ENCODE data around the gene MSX2. TPM values are rescaled to one million over a fixed set of nuclear protein-coding genes. Genes with fewer than 3 reads are reported as not detected.

MSX2 gene
- total RNA-seq, 1 donor from 2014 or later, result 0.27 TPM

- DNase-seq (no peak), ATAC-seq (no peak)
- Histone ChIP-seq H3K9me3 (no peaks in the 10 kb centered on the region), H3K36me3 (no peaks in the 10 kb centered on the region), H3K27me3 (ENCODE audit: low read depth) (peaks cover 45% of the 10 kb centered on the region), H3K4me3 (no peak overlapping the region), H3K27ac (no peak overlapping the region), H3K4me1 (no peaks in the 10 kb centered on the region)
- no peak for TF ChIP-seq CTCF (IDR thresholded peaks at IDR 0.05)
- intact Hi-C loops (cut with DNase I), result no loop called here
Observed at GRCh38 chr5:174744896-174745295, 20.5 kb downstream of the MSX2 start.

DNA sequence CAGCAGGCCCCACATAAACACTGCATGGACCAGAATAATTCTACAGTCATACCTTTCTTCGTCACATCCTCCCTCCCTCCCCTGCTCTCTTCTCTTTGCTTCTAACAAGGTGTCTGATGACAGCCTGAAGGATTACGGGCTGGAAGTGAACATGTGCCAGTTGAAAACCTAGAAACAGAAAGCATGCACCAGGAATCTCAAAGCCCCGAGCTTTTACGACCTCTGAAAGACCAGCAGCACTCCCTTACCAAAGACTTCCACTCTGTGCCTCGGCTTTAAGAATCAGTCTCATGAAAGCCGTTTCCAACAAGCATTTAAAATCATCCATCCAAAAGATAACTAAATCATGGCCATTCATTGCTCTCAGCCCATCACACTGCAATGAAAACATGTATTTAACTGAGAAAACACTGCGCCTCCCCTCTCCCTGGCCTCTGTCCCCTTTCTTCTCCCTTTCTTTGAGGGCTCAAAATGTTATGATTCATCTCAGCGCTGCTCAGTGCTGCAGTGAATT, 21.3 kb downstream of the MSX2 start:
- intact Hi-C loops (cut with DNase I), result no loop called here
- Histone ChIP-seq H3K4me3 (no peak overlapping the region), H3K27me3 (ENCODE audit: low read depth) (peaks cover 49% of the 10 kb centered on the region), H3K9me3 (no peaks in the 10 kb centered on the region), H3K4me1 (no peaks in the 10 kb centered on the region), H3K27ac (no peak overlapping the region), H3K36me3 (no peaks in the 10 kb centered on the region)
- ATAC-seq (no peak), DNase-seq (no peak)
- no peak for TF ChIP-seq CTCF (IDR thresholded peaks at IDR 0.05)

- no peak for DNase-seq
- no peak overlapping the region for H3K27ac ChIP-seq
- H3K9me3 ChIP-seq, result no peaks in the 10 kb centered on the region
- TF ChIP-seq CTCF (IDR thresholded peaks at IDR 0.05), result no peak
- H3K4me3 ChIP-seq, result peak overlapping the region; percentile 36
- H3K36me3 ChIP-seq, result no peaks in the 10 kb centered on the region
- H3K4me1 ChIP-seq, result peaks cover 3% of the 10 kb centered on the region
- H3K27me3 ChIP-seq (ENCODE audit: low read depth), result peaks cover 66% of the 10 kb centered on the region
- intact Hi-C loops (cut with DNase I), result no loop called here
- ATAC-seq, result no peak
Observed at GRCh38 chr5:174750711-174751110, 26.3 kb downstream of the MSX2 start.

GRCh38 chr5:174751154-174752000, 27.0 kb downstream of the MSX2 start:
- Histone ChIP-seq H3K4me1 (peaks cover 3% of the 10 kb centered on the region), H3K27ac (no peak overlapping the region), H3K9me3 (no peaks in the 10 kb centered on the region), H3K27me3 (ENCODE audit: low read depth) (peaks cover 59% of the 10 kb centered on the region), H3K4me3 (peak overlapping the region; percentile 36), H3K36me3 (no peaks in the 10 kb centered on the region)
- intact Hi-C loops (cut with DNase I), result no loop called here
- no peak for ATAC-seq
- no peak for DNase-seq
- no peak for TF ChIP-seq CTCF (IDR thresholded peaks at IDR 0.05)

DNA sequence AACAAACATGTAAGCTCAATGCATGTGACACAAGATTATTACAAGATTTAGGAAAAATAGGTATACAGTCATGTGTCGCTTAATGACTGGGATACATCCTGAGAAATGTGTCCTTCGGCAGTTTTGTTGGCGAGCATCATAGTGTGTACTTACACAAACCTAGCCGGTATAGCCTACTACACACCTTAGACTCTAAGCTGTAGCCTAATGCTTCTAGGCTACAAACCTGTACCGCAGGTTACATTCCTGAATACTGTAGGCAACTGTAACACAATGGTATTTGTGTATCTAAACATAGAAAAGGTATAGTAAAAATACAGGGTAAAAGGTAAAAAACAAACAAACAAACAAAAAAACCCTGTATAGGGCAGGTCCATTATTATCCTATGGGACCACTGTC, 27.7 kb downstream of the MSX2 start:
- intact Hi-C loops (cut with DNase I), result no loop called here
- no peak for TF ChIP-seq CTCF (IDR thresholded peaks at IDR 0.05)
- DNase-seq (no peak), ATAC-seq (no peak)
- H3K4me1 ChIP-seq, result peaks cover 3% of the 10 kb centered on the region
- no peak overlapping the region for H3K4me3 ChIP-seq
- H3K27me3 ChIP-seq (ENCODE audit: low read depth), result peaks cover 58% of the 10 kb centered on the region
- H3K36me3 ChIP-seq, result no peaks in the 10 kb centered on the region
- H3K27ac ChIP-seq, result no peak overlapping the region
- no peaks in the 10 kb centered on the region for H3K9me3 ChIP-seq
